Activated CD4-positive, alpha-beta memory T cell treated with anti-CD3 and anti-CD28 coated beads for 36 hours (primary cell): ENCODE data around the gene SPNS3. TPM values are rescaled to one million over a fixed set of nuclear protein-coding genes. Genes with fewer than 3 reads are reported as not detected.

Experiments
- CTCF ChIA-PET: fragments of 350-600 bp; sonication (Branson Sonifier 250); formaldehyde crosslinking; loops from one replicate; lab custom pipeline; 2021; ENCODE audit warnings: antibody characterized with exemption, inconsistent platforms; lab: Charles Lee
- POLR2A ChIA-PET: fragments of 350-600 bp; sonication (Branson Sonifier 250); formaldehyde crosslinking; loops from one replicate; lab custom pipeline; 2021; ENCODE audit warnings: antibody characterized with exemption; lab: Charles Lee
- DNase-seq: peaks from one replicate; pipeline ENCODE4 v3.0.0-alpha.2; 2020
- H3K27ac Mint-ChIP-seq: one replicate; pipeline ENCODE4 v1.8.0; 2021; ENCODE audit warnings: mixed read lengths
- H3K27me3 Mint-ChIP-seq: one replicate; pipeline ENCODE4 v1.8.0; 2021; ENCODE audit warnings: mixed read lengths
- H3K36me3 Mint-ChIP-seq: one replicate; pipeline ENCODE4 v1.8.0; 2021; ENCODE audit warnings: mixed read lengths
- H3K4me1 Mint-ChIP-seq: one replicate; pipeline ENCODE4 v1.8.0; 2021; ENCODE audit warnings: low read depth, mixed read lengths
- H3K4me3 Mint-ChIP-seq: one replicate; pipeline ENCODE4 v1.8.0; 2021; ENCODE audit warnings: mild to moderate bottlenecking, mixed read lengths
- H3K9me3 Mint-ChIP-seq: one replicate; pipeline ENCODE4 v1.8.0; 2021; ENCODE audit warnings: mixed read lengths
- intact Hi-C: fragments of 100-400 bp; cut with micrococcal nuclease; formaldehyde crosslinking; loops from one replicate; pipeline ENCODE4 v1.15.1; 2023
- total RNA-seq, 2 experiments: library from RNA; stranded (reverse); gene quantifications; one replicate each; pipeline ENCODE4 v1.2.3, GENCODE V29; 2021

SPNS3 gene
- total RNA-seq, 2 experiments from 2014 or later = 6.6 to 6.7 TPM

DNA sequence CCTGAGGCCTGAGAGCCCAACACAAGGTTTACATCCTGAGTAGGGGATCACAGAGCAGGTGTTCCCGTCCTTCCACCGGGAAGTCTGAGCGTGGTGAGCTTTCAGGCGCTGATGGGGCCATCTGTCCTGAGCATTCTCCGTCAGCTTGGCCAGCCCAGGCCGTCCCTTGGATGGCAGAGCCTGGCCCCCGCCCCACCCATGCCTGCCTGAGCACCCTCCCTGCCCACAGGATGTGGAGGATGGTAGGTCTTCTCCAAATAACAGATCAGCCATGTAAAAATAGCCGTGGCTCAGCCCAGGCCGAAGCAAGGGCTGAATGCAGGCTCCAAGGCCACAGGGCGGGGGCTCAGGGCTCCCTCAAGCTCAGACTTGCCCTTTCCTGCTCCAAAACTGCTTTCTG is 85.2 kb downstream of the SPNS3 start:
- H3K9me3 Mint-ChIP-seq = no peaks in the 10 kb centered on the region
- POLR2A ChIA-PET = no interaction called here
- CTCF ChIA-PET = interaction anchor here (0.6 kb wide), 1 partner anchor 586 kb away, joined by 3 read pairs; no protein-coding TSS in a partner anchor

DNA sequence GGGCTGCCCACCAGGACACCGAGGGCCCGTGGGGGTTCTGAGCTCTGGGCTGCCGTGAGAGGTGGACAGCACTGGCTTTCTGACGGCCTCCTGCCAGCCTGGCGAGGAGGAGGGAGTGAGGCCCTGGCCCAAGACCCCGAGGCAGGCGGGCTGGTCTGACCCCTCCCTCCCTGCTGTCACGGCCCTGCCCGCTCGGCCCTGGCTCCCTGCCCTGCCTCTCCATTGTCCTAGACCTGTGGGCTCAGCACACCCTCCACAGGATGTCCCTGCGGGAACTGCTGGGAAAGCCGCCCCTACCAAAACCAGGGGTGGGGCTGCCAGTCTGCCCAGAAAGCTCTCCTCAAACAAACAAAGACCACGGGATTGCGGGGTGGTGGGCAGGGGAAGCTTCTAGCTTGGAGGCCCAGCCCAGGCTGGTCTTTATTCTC is 85.6 kb downstream of the SPNS3 start:
- POLR2A ChIA-PET = no interaction called here
- H3K27ac Mint-ChIP-seq = no peak overlapping the region
- H3K36me3 Mint-ChIP-seq = no peaks in the 10 kb centered on the region
- no peaks in the 10 kb centered on the region for H3K9me3 Mint-ChIP-seq
- no peaks in the 10 kb centered on the region for H3K27me3 Mint-ChIP-seq
- intact Hi-C loops = no loop called here
- CTCF ChIA-PET = interaction anchor here (0.6 kb wide), 1 partner anchor 33 kb away, joined by 3 read pairs; no protein-coding TSS in a partner anchor
- no peak for DNase-seq
- H3K4me3 Mint-ChIP-seq = no peak overlapping the region
- H3K4me1 Mint-ChIP-seq = no peaks in the 10 kb centered on the region

More for the DNA sequence above, 85.2 kb downstream of the SPNS3 start:
- no peak for DNase-seq
- intact Hi-C loops = no loop called here
- Mint-ChIP-seq H3K4me3 (no peak overlapping the region), H3K27me3 (no peaks in the 10 kb centered on the region), H3K36me3 (no peaks in the 10 kb centered on the region), H3K4me1 (no peaks in the 10 kb centered on the region), H3K27ac (no peak overlapping the region)

DNA sequence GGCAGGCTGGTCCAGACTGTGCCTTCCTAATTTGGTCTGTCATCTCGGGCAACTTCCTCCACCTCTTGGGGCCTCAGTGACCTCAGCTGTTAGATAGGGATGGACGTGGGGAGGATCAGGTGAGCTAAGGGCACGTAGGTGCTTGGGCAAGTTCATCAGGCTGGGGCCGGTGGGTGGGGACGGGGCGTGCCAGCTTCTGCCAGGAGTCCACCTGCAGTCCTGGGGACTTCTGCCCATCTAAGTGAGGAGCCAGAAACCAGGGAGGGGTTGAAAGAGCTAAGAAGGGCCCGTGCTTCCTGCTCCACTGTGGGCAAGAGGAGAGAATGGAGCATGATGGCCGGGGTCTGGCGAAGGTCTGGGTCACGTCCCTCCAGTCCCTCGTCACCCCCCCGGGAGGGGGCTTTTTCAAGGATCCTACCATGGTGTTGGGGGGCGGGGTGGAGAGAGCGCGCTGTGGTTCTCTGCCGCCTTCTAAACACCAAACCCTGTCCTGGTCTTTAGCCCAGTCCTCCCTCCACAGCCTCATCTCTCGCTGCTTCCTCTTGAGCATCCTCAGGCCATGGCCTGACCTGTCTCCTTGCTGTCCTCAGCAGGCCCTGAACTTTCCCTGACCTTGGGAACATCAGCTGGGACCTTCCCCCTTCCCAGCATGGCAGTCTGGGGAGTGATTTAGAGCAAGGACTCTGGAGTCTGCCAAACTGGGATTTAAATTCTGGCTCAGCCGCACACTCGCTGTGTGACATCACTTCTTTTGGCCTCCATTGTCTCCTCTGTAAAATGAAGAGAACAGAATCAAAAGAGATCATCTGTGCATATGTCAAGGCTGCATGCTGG is 86.5 kb downstream of the SPNS3 start:
- no peak for DNase-seq
- Mint-ChIP-seq H3K4me1 (no peaks in the 10 kb centered on the region), H3K4me3 (no peak overlapping the region), H3K9me3 (no peaks in the 10 kb centered on the region), H3K27me3 (no peaks in the 10 kb centered on the region), H3K36me3 (no peaks in the 10 kb centered on the region), H3K27ac (no peak overlapping the region)
- ChIA-PET CTCF (interaction anchor here (0.6 kb wide), 1 partner anchor 34 kb away, joined by 3 read pairs; no protein-coding TSS in a partner anchor), POLR2A (no interaction called here)
- intact Hi-C loops = no loop called here

DNA sequence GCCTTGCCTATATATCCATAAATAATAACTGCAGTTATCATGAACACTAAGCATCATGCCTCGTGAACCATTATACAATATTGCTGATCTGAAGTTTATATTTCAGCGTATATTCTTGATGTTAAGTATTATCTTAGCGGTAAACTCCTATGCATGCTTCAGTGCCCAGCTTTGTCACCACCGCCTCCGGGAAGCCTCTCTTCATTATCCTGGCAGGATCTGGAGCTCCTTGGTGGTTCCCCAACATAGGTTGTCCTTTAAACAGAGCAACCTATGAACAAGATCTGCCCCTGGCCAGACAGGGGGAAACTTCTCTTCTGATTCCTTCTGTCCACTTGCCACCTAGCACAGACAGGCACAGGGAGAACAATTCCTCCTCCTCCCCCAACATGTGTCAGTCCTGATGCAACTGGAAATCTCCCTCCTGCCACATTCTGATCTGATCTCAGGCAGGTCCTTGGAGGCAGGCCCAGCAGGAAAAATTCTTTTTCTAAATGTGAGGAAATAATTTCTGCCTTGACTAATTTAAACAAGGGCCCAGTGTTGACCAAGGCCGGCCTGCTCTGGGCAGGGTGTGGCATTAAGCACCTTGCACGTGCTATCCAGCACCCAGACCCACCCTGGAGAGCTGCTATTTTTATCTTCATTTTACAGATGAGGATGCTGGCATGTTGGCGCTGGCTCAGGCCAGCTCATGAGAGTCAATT is 87.3 kb downstream of the SPNS3 start:
- H3K36me3 Mint-ChIP-seq = no peaks in the 10 kb centered on the region
- DNase-seq = no peak
- H3K4me1 Mint-ChIP-seq = no peaks in the 10 kb centered on the region
- CTCF ChIA-PET = no interaction called here
- no peak overlapping the region for H3K27ac Mint-ChIP-seq
- intact Hi-C loops = no loop called here
- H3K27me3 Mint-ChIP-seq = peaks cover 2% of the 10 kb centered on the region
- POLR2A ChIA-PET = no interaction called here
- H3K9me3 Mint-ChIP-seq = no peaks in the 10 kb centered on the region
- H3K4me3 Mint-ChIP-seq = no peak overlapping the region

DNA sequence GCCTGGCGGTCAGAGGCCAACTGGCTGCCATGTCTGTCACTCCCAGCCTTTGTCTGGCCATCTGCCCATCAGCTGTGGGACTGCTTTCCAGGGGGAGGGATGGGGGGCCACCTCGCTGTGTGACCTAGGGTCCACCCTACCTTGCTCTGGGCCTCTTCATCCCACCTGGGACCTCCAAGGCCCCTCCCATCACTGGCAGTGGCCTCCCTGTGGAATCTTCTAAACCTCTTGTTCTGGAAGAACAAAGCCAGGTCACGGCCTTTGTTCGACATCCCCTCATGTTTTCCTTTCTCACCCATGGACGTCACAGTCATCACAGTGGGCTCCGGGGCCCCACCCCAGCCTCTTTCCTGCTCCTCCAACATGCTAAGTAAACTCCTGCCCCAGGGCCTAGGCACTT is 88.9 kb downstream of the SPNS3 start:
- no peak overlapping the region for H3K4me3 Mint-ChIP-seq
- H3K27me3 Mint-ChIP-seq = peaks cover 2% of the 10 kb centered on the region
- intact Hi-C loops = no loop called here
- no peak overlapping the region for H3K27ac Mint-ChIP-seq
- H3K4me1 Mint-ChIP-seq = no peaks in the 10 kb centered on the region
- H3K36me3 Mint-ChIP-seq = no peaks in the 10 kb centered on the region
- H3K9me3 Mint-ChIP-seq = no peaks in the 10 kb centered on the region
- CTCF ChIA-PET = no interaction called here
- POLR2A ChIA-PET = no interaction called here
- DNase-seq = no peak

DNA sequence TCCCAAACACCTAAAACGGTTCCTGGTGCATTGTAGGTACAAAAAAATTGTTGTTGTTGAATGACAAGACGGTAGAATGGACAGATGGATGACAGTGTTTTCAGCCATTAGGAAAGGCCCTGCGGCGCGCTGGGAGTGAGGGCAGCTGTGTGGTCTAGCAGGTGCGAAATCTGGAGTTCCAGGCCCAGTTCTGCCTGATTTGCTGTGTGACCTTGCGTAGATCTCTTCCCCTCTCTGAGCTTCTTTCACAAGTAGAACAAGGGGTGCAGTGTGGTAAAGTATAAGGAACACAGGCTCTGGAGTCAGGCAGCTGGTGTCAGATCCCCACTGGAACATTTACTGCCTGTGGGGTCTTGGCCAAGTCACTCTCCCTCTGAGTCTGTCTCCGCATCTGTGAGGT is 90.2 kb downstream of the SPNS3 start:
- Mint-ChIP-seq H3K9me3 (no peaks in the 10 kb centered on the region), H3K27ac (no peak overlapping the region), H3K4me3 (no peak overlapping the region), H3K36me3 (no peaks in the 10 kb centered on the region), H3K4me1 (no peaks in the 10 kb centered on the region), H3K27me3 (peaks cover 2% of the 10 kb centered on the region)
- no peak for DNase-seq
- CTCF ChIA-PET = no interaction called here
- intact Hi-C loops = no loop called here
- POLR2A ChIA-PET = no interaction called here

DNA sequence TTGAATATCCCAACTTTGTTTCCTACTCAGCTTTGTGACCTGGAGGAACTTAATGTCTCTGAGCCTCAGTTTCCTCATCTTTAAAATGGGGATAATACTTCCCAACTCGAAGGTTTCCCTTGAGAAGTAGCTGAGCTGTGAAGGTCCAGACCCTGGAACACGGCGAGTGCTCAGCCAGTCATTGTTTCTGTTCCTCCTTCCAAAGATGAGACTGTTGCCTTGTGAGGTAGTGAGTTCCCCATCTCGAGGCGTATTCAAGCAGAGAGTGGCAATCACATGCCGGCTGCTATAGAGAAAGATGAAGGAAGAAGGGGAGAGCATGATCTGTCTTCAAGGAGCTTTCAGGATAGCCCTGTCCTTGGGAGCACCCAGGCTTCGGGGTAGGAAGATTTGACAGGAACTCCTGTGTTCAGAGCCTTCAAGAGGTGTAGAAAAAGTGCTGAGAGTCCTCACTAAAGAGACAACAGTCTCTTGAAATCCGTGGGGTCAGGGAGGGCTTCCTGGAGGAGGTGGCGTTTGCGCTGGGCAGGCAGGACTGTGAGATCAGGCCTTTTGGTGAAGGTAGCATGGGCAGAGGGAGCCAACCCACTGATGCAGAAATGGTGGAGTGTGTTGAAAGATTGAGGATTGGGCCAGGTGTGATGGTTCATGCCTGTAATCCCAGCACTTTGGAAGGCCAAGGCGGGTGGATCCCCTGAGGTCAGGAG is 92.1 kb downstream of the SPNS3 start:
- Mint-ChIP-seq H3K9me3 (no peaks in the 10 kb centered on the region), H3K4me1 (no peaks in the 10 kb centered on the region), H3K27me3 (peaks cover 2% of the 10 kb centered on the region), H3K27ac (no peak overlapping the region), H3K4me3 (no peak overlapping the region), H3K36me3 (no peaks in the 10 kb centered on the region)
- ChIA-PET POLR2A (no interaction called here), CTCF (interaction anchor here (0.6 to 2.0 kb wide), 2 partner anchors 105 to 1947 kb away, joined by 3 to 7 read pairs; no protein-coding TSS in a partner anchor)
- intact Hi-C loops = no loop called here
- DNase-seq = no peak

DNA sequence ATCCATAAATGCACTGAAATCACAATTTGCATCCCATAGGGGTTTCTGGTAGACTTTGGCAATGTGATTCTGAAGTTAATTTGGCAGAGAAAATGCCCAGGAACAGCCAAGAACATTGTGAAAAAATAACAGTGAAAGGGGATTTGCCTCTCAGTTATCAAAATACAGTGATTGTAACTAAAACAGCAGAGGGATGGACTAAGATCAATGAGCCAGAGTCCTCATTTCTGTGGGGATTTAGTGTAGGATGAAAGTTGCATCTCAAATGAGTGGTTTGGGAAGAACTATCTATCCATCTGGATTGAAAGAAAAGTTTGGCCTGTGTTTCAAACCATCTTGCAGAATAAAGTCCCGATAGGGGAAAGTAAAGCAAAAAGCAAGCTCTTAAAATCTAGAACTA is 93.4 kb downstream of the SPNS3 start:
- H3K4me3 Mint-ChIP-seq = no peak overlapping the region
- ChIA-PET POLR2A (no interaction called here), CTCF (interaction anchor here (2.0 kb wide), 1 partner anchor 106 kb away, joined by 7 read pairs; no protein-coding TSS in a partner anchor)
- no peaks in the 10 kb centered on the region for H3K9me3 Mint-ChIP-seq
- H3K4me1 Mint-ChIP-seq = no peaks in the 10 kb centered on the region
- no peak for DNase-seq
- intact Hi-C loops = no loop called here
- no peak overlapping the region for H3K27ac Mint-ChIP-seq
- peaks cover 4% of the 10 kb centered on the region for H3K27me3 Mint-ChIP-seq
- H3K36me3 Mint-ChIP-seq = no peaks in the 10 kb centered on the region

DNA sequence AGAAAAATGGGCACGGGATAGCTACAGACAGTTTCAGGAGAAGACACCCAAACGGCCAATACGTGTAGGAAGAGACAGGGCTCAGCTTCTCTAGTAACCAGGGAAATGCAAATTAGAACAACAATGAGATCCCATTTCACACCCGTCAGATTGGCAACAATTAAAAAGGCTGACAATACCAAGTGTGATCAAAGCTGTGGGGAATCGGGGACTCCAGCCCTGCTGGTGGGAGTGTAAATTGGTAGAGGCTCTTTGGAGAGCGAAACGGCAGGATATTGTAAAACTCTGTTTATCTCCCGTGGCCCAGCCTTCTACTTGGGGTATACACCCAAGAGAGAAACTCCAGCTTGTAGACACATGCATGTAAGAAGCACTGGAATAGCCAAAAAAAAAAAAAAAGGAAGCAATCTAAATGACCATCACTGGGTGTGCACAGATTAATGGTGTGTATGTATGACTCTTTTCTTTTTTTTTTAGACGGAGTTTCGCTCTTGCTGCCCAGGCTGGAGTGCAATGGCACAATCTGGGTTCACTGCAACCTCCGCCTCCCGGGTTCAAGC is 93.9 kb downstream of the SPNS3 start:
- H3K4me1 Mint-ChIP-seq = no peaks in the 10 kb centered on the region
- CTCF ChIA-PET = interaction anchor here (2.0 kb wide), 1 partner anchor 107 kb away, joined by 7 read pairs; no protein-coding TSS in a partner anchor
- H3K27ac Mint-ChIP-seq = no peak overlapping the region
- intact Hi-C loops = no loop called here
- H3K27me3 Mint-ChIP-seq = peaks cover 4% of the 10 kb centered on the region
- POLR2A ChIA-PET = no interaction called here
- no peak for DNase-seq
- no peak overlapping the region for H3K4me3 Mint-ChIP-seq
- no peaks in the 10 kb centered on the region for H3K36me3 Mint-ChIP-seq
- H3K9me3 Mint-ChIP-seq = no peaks in the 10 kb centered on the region

DNA sequence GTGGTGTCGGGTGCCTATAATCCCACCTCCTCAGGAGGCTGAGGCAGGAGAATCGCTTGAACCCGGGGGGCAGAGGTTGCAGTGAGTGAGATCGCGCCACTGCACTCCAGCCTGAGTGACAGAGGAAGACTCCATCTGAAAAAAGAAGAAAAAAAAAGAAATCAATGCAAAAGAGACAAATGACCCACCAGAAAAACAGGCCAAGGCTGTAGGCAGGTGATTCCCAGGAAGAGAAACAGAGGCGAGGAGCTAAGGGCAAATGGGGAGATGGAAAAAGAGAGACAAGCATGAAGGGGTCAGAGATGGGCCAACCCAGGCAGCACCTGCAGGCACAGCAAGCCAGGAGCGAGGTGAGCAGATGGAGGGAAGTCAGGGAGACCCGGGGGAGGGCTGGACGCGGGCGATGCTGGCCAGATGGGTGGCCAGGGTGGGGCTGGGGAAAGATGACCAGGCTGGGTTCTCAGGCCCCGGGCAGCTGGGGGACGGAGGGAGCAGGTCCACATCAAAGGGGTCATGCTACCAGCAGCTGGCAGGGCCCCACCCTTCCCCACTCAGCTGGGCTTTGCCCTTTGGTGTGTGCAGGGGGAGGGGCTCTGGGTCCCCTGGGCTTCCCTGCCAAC is 95.9 kb downstream of the SPNS3 start:
- ChIA-PET CTCF (no interaction called here), POLR2A (no interaction called here)
- no peak for DNase-seq
- intact Hi-C loops = no loop called here
- no peaks in the 10 kb centered on the region for H3K4me1 Mint-ChIP-seq
- H3K27me3 Mint-ChIP-seq = peaks cover 7% of the 10 kb centered on the region
- H3K4me3 Mint-ChIP-seq = no peak overlapping the region
- H3K9me3 Mint-ChIP-seq = no peaks in the 10 kb centered on the region
- H3K27ac Mint-ChIP-seq = no peak overlapping the region
- H3K36me3 Mint-ChIP-seq = no peaks in the 10 kb centered on the region

DNA sequence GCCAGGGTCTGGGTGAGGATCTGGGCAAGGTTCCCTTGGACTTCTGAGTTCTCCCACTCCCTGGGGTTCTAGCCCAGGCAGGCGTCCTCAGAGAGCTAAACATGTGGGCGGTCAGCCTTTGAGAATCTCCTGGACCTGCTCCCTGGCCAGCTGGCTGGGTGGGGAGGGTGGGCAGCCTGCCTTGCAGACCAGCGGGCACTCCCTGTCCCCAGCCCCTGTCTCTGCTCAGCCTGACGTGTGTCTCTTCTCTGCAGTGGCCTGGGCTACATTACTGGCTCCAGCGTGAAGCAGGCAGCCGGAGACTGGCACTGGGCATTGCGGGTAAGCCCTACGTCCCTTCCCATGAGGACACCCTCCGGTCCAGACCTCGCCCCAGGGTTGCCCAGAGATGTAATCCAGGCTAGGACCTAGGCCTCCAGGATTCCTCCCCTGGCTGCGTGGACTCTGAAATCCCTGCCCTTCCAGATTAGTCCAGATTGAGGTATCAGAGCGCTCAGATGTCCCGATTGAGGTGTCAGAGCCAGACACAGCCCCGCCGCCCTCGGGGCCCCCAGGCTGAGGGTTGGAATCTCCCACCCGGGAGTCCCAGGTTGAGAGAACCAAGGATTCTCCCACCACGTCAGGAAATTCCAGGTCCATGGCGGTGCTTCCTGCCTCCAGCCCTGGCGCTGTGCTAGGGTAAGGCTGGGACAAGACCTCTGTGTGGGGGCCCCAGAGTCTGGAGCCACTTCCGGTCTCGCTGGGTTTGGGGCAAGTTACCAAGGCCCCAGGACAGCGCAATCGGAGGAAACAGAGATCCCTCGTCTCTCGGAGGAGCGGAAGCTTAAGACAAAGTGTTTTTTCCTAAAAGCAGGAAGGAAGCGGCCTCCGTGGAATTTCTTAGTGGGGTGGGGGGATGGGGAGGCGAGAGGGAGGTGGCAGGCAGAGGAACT is 97.3 kb downstream of the SPNS3 start:
- ChIA-PET CTCF (no interaction called here), POLR2A (no interaction called here)

More for the DNA sequence above, 97.3 kb downstream of the SPNS3 start:
- Mint-ChIP-seq H3K9me3 (no peaks in the 10 kb centered on the region), H3K27me3 (peaks cover 5% of the 10 kb centered on the region), H3K27ac (no peak overlapping the region), H3K4me3 (no peak overlapping the region), H3K4me1 (no peaks in the 10 kb centered on the region), H3K36me3 (no peaks in the 10 kb centered on the region)
- intact Hi-C loops = no loop called here
- DNase-seq = no peak
